Mucosa of rectum (tissue), 2 donors: ENCODE data around the gene SH2D5.

ENCODE experiments used
- H3K27ac ChIP-seq, 2 donors: one replicate each; pipeline ENCODE4 v1.7.0; 2013; ENCODE audit warnings: inconsistent platforms in 2 of 2, low read depth in 2 of 2, low read length in 2 of 2
- H3K27me3 ChIP-seq, 2 donors: one replicate each; pipeline ENCODE4 v1.7.0; 2013; ENCODE audit warnings: low read length in 2 of 2; ENCODE audit not compliant: control insufficient read depth in 2 of 2, insufficient read depth in 2 of 2
- H3K36me3 ChIP-seq, 2 donors: one replicate each; pipeline ENCODE4 v1.7.0; 2013; ENCODE audit warnings: low read length in 2 of 2; ENCODE audit not compliant: control insufficient read depth in 2 of 2, insufficient read depth in 2 of 2
- H3K4me1 ChIP-seq, 2 donors: one replicate each; pipeline ENCODE4 v1.7.0; 2013; ENCODE audit warnings: low read length in 2 of 2, mild to moderate bottlenecking in 1 of 2; ENCODE audit not compliant: control insufficient read depth in 2 of 2, insufficient read depth in 2 of 2
- H3K4me3 ChIP-seq, 2 donors: one replicate each; pipeline ENCODE4 v1.7.0; 2013; ENCODE audit warnings: low read length in 2 of 2
- H3K9ac ChIP-seq, 2 donors: one replicate each; pipeline ENCODE4 v1.7.0; 2013; ENCODE audit warnings: low read length in 2 of 2, low read depth in 1 of 2, mild to moderate bottlenecking in 1 of 2
- H3K9me3 ChIP-seq, 2 donors: one replicate each; pipeline ENCODE4 v1.7.0; 2013; ENCODE audit warnings: low read length in 2 of 2; ENCODE audit not compliant: control insufficient read depth in 2 of 2
- donor health status: healthy.
- donor health status: Normal muscosa, but diverticular disease.

The SH2D5 gene

DNA sequence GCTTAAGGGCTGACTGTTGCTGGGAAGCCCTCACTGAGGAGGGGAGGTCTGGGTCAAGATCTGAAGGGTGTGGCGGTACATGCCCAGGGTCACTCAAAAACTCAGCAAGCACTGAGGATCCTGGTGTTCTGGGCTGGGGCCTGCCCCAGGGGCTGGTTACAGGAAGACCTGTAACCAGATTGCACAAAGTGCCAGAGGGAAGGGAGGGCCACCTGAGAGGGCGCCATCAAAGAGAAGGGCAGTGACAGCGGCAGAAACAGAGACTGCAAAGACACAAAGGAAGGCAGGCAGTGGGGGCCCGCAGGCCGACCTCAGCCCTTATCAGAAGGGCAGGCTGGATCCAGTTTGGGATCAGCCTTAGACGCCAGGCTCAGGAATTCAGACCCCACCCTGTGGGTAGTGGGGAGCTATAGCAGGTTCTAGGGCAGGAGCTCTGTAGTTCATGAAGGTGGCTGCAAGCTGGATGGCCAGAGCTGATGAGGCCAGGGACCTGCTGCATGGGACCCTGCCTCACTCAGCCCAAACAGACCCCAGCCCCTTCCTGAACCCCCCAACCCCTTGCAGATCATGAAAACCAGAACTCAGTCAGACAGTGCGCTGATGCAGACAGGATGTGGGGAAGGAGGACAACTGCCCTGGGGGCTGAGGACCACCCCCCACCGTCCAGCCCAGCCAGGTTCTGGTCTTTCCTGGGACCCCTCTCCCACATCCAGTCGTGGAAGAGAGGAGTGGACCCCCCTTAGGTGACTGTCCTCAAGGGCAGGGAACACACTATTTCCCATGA, 3.9 kb downstream of the SH2D5 start:
- H3K4me3 ChIP-seq, result no peak overlapping the region
- H3K27me3 ChIP-seq, result peaks cover 32 to 33% of the 10 kb centered on the region in 2 donors
- H3K9me3 ChIP-seq, result no peaks in the 10 kb centered on the region
- H3K9ac ChIP-seq, result no peak overlapping the region
- H3K27ac ChIP-seq, result no peak overlapping the region
- no peaks in the 10 kb centered on the region for H3K36me3 ChIP-seq
- peaks cover 14 to 15% of the 10 kb centered on the region in 2 donors for H3K4me1 ChIP-seq

DNA sequence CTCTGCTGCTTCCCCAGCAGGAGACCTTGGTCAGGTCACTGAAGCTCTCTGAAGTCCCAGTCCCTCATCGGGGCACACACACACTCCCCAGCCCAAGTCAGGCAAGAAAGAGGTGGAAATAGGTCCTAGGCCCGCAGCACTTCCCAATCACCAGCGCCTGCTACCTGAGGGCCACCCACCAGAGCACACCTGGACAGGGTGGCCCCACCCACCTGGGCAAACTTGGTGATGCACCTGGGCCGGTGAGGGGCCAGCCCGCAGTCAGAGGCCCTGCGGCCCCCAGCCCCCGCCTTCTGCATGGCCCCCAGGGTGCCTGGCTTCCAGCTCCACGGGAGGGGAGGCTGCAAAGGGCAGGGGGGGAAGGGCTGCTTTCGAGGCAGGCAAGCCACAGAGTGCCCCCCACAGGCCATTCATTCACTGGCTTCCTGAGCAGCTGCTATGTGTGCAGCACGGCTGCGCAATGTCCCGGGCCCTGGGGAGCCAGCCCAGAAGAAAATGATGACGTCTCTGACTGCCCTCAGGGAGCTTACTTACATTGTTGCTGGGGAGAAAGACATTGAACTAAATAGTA, 4.7 kb downstream of the SH2D5 start:
- Histone ChIP-seq H3K36me3 (no peaks in the 10 kb centered on the region), H3K27me3 (peaks cover 32 to 33% of the 10 kb centered on the region in 2 donors), H3K4me1 (peaks cover 8% of the 10 kb centered on the region in 2 donors), H3K27ac (no peak overlapping the region), H3K9ac (no peak overlapping the region), H3K4me3 (no peak overlapping the region), H3K9me3 (no peaks in the 10 kb centered on the region)

- H3K9me3 ChIP-seq, result no peaks in the 10 kb centered on the region
- H3K27me3 ChIP-seq, result peaks cover 28 to 32% of the 10 kb centered on the region in 2 donors
- H3K4me3 ChIP-seq, result no peak overlapping the region
- no peak overlapping the region for H3K9ac ChIP-seq
- H3K36me3 ChIP-seq, result no peaks in the 10 kb centered on the region
- no peak overlapping the region for H3K27ac ChIP-seq
- H3K4me1 ChIP-seq, result peaks cover under 1 to 1% of the 10 kb centered on the region in 2 donors
Observed at GRCh38 chr1:20726932-20727745, 5.4 kb downstream of the SH2D5 start.

DNA sequence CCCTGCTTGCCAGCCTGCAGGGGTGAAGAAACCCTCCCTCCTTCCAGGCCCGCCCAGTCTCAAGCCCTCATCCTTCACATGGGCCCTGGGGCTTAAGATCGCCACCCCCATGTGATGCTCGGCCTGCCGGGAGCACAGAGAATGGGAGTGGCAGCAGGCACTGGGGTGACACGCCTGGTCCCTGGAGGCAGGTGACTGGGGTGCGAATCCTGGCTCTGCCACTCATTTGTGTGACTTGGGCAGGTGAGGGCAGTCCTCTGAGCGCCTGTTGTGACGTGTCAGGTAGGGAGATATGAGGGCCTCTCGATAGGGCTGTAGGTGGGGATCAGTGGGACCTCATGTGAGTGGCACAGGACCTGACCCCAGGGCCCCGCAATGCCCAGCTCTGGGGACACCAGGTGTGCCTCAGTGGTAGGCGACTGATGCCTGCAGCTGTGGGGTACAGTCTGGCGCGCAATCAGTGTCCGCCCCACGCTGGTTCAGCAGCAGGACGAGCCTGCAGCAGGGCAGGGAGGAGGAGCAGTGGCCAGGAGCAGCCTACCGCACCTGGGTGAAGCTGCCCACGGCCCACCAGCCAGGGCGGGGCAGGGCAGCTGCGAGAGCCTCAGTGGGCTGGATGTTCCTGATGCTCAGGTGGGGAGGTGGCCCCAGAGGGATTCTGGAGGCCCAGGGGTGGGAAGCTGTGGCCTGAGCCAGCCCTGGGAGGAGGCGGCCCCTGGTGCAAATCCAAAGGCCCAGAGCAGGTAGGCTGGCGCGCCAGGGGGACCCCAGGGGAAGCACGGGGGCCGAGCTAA, 6.2 kb downstream of the SH2D5 start:
- no peaks in the 10 kb centered on the region for H3K36me3 ChIP-seq
- no peaks in the 10 kb centered on the region for H3K9me3 ChIP-seq
- no peak overlapping the region for H3K4me3 ChIP-seq

DNA sequence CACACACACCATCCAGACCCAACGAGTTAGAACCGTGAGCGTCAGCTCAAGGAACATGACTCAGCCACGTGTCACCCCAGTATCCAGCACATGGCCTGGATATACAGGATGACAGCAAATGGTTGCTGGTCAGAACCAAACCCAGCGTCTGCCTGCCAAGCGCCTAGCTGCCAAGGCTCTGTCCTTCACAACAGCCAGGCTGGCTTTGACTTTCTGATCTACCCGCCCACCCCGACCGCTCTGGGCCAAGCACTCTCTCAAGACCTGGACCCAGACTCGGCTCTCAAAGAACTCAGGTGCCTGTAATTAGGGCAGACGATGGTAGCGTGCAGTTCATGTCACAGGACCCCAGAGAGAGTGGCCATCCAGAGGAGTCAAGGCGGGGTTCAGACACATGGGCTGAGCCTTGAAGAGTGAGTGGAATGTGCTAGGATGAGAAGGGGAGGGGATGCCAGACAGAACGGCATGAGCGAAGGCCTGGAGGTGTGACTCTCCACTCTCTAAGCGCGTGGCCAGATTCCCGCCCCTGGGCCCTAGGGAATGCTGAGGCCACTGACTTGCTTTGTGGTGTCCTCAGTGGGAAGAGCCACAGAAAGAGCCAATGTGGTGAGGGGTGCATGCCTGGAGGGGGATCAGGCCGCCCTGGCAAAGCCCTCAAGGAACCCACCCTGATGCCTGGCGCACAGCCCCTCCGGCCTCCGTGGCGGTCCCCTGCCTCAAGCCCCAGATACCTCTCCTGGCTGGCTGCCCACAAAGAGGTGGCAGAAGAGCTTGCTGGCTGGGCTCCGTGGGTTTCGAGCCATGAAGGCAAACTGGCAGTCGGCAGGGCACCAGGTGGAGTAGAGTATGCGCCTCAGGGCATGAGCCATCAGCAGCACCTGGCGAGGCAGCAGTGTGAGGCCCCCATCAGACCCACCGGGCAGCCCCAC, 7.0 kb downstream of the SH2D5 start:
- Histone ChIP-seq H3K4me3 (no peak overlapping the region), H3K9ac (no peak overlapping the region), H3K36me3 (no peaks in the 10 kb centered on the region), H3K4me1 (no peaks in the 10 kb centered on the region), H3K27me3 (peaks cover 19 to 22% of the 10 kb centered on the region in 2 donors), H3K27ac (no peak overlapping the region), H3K9me3 (no peaks in the 10 kb centered on the region)

More for the DNA sequence above, 6.2 kb downstream of the SH2D5 start:
- Histone ChIP-seq H3K9ac (no peak overlapping the region), H3K27me3 (peaks cover 27 to 30% of the 10 kb centered on the region in 2 donors), H3K27ac (no peak overlapping the region), H3K4me1 (no peaks in the 10 kb centered on the region)

DNA sequence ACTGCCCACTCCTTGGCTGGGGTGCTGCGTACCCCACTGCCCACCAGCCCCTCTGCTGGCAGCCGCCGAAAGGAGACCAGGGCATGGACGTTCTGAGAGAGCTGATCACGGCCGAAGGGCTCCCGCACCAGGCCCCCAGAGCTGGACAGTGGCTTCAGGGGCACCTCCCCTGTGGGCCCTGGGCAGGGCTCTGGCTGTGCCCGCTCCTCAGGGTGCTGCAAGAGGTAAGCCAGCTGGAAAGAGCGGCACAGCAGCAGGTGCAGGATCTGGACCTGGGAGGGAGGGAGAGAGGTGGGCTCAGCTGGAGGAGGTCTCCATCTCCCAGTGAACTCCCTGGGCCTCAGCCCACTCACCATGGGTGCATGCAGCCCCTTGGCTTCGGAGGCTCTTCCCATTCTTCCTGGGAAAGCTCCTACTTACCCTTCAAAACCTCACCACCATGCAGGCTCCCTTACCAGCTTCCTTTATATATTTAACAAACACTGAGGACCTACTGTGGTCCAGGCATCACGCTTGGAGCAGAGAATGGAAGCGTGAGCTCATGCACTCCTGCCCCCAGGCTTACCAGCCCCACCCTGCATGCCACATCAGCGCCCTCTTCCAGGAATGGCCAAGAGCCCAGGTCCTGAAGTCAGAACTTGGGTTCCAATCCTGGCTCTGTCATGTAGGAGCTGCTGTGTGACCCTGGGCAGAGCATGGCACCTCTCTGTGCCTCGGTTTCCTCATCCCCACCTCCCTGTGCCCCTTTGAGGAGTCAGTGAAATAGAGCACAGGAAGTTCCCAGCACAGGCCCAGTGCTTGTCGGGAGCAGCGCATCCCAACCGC, 7.9 kb downstream of the SH2D5 start:
- no peaks in the 10 kb centered on the region for H3K36me3 ChIP-seq
- no peaks in the 10 kb centered on the region for H3K4me1 ChIP-seq
- H3K9me3 ChIP-seq, result no peaks in the 10 kb centered on the region
- H3K4me3 ChIP-seq, result no peak overlapping the region
- no peak overlapping the region for H3K9ac ChIP-seq
- H3K27ac ChIP-seq, result no peak overlapping the region
- H3K27me3 ChIP-seq, result peaks cover 12 to 13% of the 10 kb centered on the region in 2 donors

GRCh38 chr1:20723537-20724363, 8.8 kb downstream of the SH2D5 start:
- Histone ChIP-seq H3K9me3 (no peaks in the 10 kb centered on the region), H3K9ac (no peak overlapping the region), H3K36me3 (no peaks in the 10 kb centered on the region), H3K4me3 (no peak overlapping the region), H3K27me3 (peaks cover 5 to 7% of the 10 kb centered on the region in 2 donors), H3K27ac (no peak overlapping the region), H3K4me1 (no peaks in the 10 kb centered on the region)

- Histone ChIP-seq H3K27me3 (peaks cover 4 to 5% of the 10 kb centered on the region in 2 donors), H3K9me3 (no peaks in the 10 kb centered on the region), H3K9ac (no peak overlapping the region), H3K4me1 (peaks cover 0 to 1% of the 10 kb centered on the region in 2 donors), H3K27ac (no peak overlapping the region), H3K4me3 (no peak overlapping the region), H3K36me3 (no peaks in the 10 kb centered on the region)
Observed at GRCh38 chr1:20723159-20723536, 9.4 kb downstream of the SH2D5 start.
